Panc1 (cell line): ENCODE measurements around the gene RASA3. TPM values are rescaled to one million over a fixed set of nuclear protein-coding genes. Genes with fewer than 3 reads are reported as not detected.

Experiments used
- ATAC-seq: fragments of 200-7000 bp; cut with Tn5 transposase; 2 replicates; pipeline ENCODE4 v1.9.1; 2020; ENCODE audit warnings: mild to moderate bottlenecking, moderate library complexity
- BruUV-seq: library from RNA; stranded (reverse); fragments of 400-500 nt; replicated peaks from 2 replicates; lab custom pipeline; 2021; lab: Mats Ljungman, UMichigan
- CTCF ChIA-PET: fragments of 300-600 bp; sonication (Branson Sonifier 250); formaldehyde crosslinking; loops from one replicate; lab custom pipeline; 2022; ENCODE audit warnings: antibody characterized with exemption; lab: Charles Lee
- POLR2A ChIA-PET: fragments of 300-600 bp; sonication (Branson Sonifier 250); formaldehyde crosslinking; loops from one replicate; lab custom pipeline; 2022; ENCODE audit warnings: antibody characterized with exemption; lab: Charles Lee
- DNase-seq: peaks from one replicate; pipeline ENCODE4 v3.0.0-alpha.2; 2010; ENCODE audit warnings: low read depth, low spot score
- H3K27ac ChIP-seq: 2 replicates; pipeline ENCODE4 v1.5.1; 2011; ENCODE audit warnings: mild to moderate bottlenecking, low read length, inconsistent platforms
- H3K27me3 ChIP-seq: fragments of 200-500 bp; sonication (Bioruptor generic); 2 replicates; pipeline ENCODE4 v1.6.0; 2014; ENCODE audit warnings: low read length, inconsistent platforms; ENCODE audit not compliant: control insufficient read depth, insufficient read depth
- H3K36me3 ChIP-seq: fragments of 200-500 bp; sonication (Bioruptor generic); 2 replicates; pipeline ENCODE4 v1.5.1; 2014; ENCODE audit warnings: inconsistent platforms, mild to moderate bottlenecking, low read length, moderate library complexity; ENCODE audit not compliant: control insufficient read depth, insufficient read depth
- H3K4me1 ChIP-seq: 2 replicates; pipeline ENCODE4 v1.5.1; 2011; ENCODE audit warnings: inconsistent platforms, mild to moderate bottlenecking, low read length, moderate library complexity; ENCODE audit not compliant: control insufficient read depth, insufficient read depth
- H3K4me3 ChIP-seq, 2 experiments: 2 replicates each; pipeline ENCODE4 v1.5.1; 2011 to 2012; ENCODE audit warnings: low read depth in 2 of 2, low read length in 2 of 2, mild to moderate bottlenecking in 2 of 2, inconsistent platforms in 1 of 2, moderate library complexity in 1 of 2
- H3K9me3 ChIP-seq: fragments of 200-500 bp; sonication (Bioruptor generic); 2 replicates; pipeline ENCODE4 v1.5.1; 2014; ENCODE audit warnings: low read depth, mild to moderate bottlenecking, inconsistent platforms, low read length, moderate library complexity; ENCODE audit not compliant: control insufficient read depth, insufficient read depth
- POLR2AphosphoS5 ChIP-seq: IDR thresholded peaks from 2 replicates; pipeline ENCODE4 v1.6.1; 2012; ENCODE audit warnings: mild to moderate bottlenecking, low read depth, low read length, moderate library complexity
- SIN3A ChIP-seq: IDR thresholded peaks from 2 replicates; pipeline ENCODE4 v1.6.1; 2012; ENCODE audit warnings: low read depth, mild to moderate bottlenecking, low read length, moderate library complexity, borderline replicate concordance; ENCODE audit not compliant: insufficient read depth
- TCF7L2 ChIP-seq: IDR thresholded peaks from 2 replicates; pipeline ENCODE4 v1.6.1; 2011; ENCODE audit warnings: mild to moderate bottlenecking, low read depth, low read length, inconsistent platforms
- in situ Hi-C: cut with HindIII; loops from 2 replicates; pipeline ENCODE4 v1.10.0; 2016; ENCODE audit warnings: low sequenced_read_pairs, low pct_unique_long_range_greater_than_20kb
- intact Hi-C: fragments of 100-400 bp; cut with micrococcal nuclease; formaldehyde crosslinking; loops from one replicate; pipeline ENCODE4 v1.10.0; 2022; ENCODE audit not compliant: unreplicated experiment
- total RNA-seq: library from RNA; stranded (reverse); gene quantifications from one replicate; pipeline ENCODE4 v1.2.1, GENCODE V29; 2021; ENCODE audit not compliant: unreplicated experiment
- TF ChIP-seq, protein P1 (sequence below): fragments of 450-650 bp; IDR thresholded peaks from 2 replicates; pipeline ENCODE4 v1.5.1; 2017; ENCODE audit warnings: mild to moderate bottlenecking
- TF ChIP-seq, protein P2 (sequence below), 2 experiments: IDR thresholded peaks; 2 replicates each; pipeline ENCODE4 v1.6.1; 2011 to 2012; ENCODE audit warnings: low read depth in 2 of 2, control low read depth in 1 of 2, low read length in 1 of 2, mild to moderate bottlenecking in 1 of 2, moderate library complexity in 1 of 2; ENCODE audit not compliant: insufficient read depth in 1 of 2

Gene RASA3
- total RNA-seq, 1 experiment from 2014 or later: 33.7 TPM

DNA sequence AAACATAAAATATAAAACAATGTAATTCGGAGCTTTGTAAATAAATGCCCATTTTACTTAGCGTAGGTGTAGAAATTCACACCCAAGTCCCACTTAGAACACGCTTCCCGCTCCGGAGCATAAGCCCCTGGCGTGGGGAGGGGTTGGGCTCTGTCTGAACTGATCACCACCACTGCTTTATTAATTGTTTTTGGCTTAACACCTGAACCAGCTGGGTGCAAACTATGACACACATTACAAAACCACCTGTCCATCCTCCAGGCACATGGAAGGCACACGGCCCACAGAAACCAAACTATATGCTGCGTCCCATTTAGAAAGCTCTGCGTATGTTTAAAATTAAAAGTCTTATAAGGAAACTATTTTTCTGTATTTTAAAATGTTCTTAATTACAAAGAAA is 25.9 kb downstream of the RASA3 start:
- ChIA-PET POLR2A (no interaction called here), CTCF (no interaction called here)
- Histone ChIP-seq H3K4me1 (peaks cover 58% of the 10 kb centered on the region), H3K27me3 (no peaks in the 10 kb centered on the region), H3K4me3 (no peak overlapping the region), H3K36me3 (no peaks in the 10 kb centered on the region), H3K9me3 (no peaks in the 10 kb centered on the region), H3K27ac (peak overlapping the region; percentile 81; the same call in 1 of the 2 replicates)
- in situ Hi-C loops: no loop called here
- no peak for DNase-seq
- BruUV-seq: no TSS peak
- intact Hi-C loops: no loop called here
- ATAC-seq: no peak
- TF ChIP-seq POLR2AphosphoS5 (no peak), SIN3A (no peak), TCF7L2 (no peak)
- TF ChIP-seq, protein P1, sequence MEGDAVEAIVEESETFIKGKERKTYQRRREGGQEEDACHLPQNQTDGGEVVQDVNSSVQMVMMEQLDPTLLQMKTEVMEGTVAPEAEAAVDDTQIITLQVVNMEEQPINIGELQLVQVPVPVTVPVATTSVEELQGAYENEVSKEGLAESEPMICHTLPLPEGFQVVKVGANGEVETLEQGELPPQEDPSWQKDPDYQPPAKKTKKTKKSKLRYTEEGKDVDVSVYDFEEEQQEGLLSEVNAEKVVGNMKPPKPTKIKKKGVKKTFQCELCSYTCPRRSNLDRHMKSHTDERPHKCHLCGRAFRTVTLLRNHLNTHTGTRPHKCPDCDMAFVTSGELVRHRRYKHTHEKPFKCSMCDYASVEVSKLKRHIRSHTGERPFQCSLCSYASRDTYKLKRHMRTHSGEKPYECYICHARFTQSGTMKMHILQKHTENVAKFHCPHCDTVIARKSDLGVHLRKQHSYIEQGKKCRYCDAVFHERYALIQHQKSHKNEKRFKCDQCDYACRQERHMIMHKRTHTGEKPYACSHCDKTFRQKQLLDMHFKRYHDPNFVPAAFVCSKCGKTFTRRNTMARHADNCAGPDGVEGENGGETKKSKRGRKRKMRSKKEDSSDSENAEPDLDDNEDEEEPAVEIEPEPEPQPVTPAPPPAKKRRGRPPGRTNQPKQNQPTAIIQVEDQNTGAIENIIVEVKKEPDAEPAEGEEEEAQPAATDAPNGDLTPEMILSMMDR: no peak
- TF ChIP-seq, protein P2, sequence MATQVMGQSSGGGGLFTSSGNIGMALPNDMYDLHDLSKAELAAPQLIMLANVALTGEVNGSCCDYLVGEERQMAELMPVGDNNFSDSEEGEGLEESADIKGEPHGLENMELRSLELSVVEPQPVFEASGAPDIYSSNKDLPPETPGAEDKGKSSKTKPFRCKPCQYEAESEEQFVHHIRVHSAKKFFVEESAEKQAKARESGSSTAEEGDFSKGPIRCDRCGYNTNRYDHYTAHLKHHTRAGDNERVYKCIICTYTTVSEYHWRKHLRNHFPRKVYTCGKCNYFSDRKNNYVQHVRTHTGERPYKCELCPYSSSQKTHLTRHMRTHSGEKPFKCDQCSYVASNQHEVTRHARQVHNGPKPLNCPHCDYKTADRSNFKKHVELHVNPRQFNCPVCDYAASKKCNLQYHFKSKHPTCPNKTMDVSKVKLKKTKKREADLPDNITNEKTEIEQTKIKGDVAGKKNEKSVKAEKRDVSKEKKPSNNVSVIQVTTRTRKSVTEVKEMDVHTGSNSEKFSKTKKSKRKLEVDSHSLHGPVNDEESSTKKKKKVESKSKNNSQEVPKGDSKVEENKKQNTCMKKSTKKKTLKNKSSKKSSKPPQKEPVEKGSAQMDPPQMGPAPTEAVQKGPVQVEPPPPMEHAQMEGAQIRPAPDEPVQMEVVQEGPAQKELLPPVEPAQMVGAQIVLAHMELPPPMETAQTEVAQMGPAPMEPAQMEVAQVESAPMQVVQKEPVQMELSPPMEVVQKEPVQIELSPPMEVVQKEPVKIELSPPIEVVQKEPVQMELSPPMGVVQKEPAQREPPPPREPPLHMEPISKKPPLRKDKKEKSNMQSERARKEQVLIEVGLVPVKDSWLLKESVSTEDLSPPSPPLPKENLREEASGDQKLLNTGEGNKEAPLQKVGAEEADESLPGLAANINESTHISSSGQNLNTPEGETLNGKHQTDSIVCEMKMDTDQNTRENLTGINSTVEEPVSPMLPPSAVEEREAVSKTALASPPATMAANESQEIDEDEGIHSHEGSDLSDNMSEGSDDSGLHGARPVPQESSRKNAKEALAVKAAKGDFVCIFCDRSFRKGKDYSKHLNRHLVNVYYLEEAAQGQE (IDR thresholded peaks at IDR 0.05; ENCODE audit: insufficient read depth in 1 of 2, low read depth in 2 of 2, low read length in 1 of 2): no peak

DNA sequence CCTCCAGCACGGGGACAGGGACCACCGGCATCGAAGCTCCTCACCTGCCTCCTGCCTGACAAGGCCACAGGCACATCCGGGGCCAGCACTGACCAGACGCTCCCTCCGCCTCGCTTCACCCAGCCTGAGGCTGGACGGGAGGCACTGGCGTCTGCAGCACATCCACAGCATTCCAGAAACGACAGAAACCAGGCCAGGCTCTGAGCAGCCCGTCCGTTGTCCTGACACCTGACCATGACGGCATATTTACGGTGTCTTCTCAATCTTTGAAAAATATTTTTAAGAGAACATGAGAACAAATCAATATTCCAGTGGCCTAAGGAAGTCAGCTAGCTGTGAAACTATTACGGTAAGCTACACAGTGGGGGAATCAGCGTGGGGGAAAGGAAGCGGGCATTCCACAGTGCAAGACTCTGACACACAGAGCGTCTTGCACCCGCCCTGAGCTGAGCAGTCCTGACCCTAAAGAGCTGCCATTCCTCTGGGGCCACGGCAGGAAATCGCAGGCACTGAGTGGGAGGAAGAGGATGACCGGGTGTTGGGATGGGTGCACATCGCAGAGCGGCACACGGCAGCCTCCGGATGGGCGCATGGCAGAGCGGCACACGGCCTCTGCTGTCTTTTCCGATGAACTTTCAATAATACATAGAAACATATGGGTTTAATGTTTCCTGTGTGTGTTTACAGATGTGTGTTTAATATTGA is 26.8 kb downstream of the RASA3 start:
- ChIA-PET CTCF (no interaction called here), POLR2A (no interaction called here)
- no peaks in the 10 kb centered on the region for H3K9me3 ChIP-seq
- TSS peak; percentile 32 for BruUV-seq
- H3K27me3 ChIP-seq: no peaks in the 10 kb centered on the region
- no peaks in the 10 kb centered on the region for H3K36me3 ChIP-seq
- peak overlapping the region; percentile 81 for H3K27ac ChIP-seq
- in situ Hi-C loops: no loop called here
- H3K4me3 ChIP-seq: no peak overlapping the region
- TF ChIP-seq TCF7L2: no peak
- TF ChIP-seq SIN3A: no peak
- TF ChIP-seq, protein P2 (IDR thresholded peaks at IDR 0.05; ENCODE audit: insufficient read depth in 1 of 2, low read depth in 2 of 2, low read length in 1 of 2): no peak
- TF ChIP-seq, protein P1: no peak
- no peak for TF ChIP-seq POLR2AphosphoS5
- peaks cover 65% of the 10 kb centered on the region for H3K4me1 ChIP-seq
- intact Hi-C loops: no loop called here
- ATAC-seq: no peak
- DNase-seq: no peak
